ENCODE data around the gene BCL3. TPM values are rescaled to one million over a fixed set of nuclear protein-coding genes. Genes with fewer than 3 reads are reported as not detected.

The BCL3 gene
- total and polyA plus RNA-seq, 2 of the 13 experiments (the other 11 are each of a cell fraction or from before 2014, with no cell fraction given): 2.3 to 4.0 TPM

DNA sequence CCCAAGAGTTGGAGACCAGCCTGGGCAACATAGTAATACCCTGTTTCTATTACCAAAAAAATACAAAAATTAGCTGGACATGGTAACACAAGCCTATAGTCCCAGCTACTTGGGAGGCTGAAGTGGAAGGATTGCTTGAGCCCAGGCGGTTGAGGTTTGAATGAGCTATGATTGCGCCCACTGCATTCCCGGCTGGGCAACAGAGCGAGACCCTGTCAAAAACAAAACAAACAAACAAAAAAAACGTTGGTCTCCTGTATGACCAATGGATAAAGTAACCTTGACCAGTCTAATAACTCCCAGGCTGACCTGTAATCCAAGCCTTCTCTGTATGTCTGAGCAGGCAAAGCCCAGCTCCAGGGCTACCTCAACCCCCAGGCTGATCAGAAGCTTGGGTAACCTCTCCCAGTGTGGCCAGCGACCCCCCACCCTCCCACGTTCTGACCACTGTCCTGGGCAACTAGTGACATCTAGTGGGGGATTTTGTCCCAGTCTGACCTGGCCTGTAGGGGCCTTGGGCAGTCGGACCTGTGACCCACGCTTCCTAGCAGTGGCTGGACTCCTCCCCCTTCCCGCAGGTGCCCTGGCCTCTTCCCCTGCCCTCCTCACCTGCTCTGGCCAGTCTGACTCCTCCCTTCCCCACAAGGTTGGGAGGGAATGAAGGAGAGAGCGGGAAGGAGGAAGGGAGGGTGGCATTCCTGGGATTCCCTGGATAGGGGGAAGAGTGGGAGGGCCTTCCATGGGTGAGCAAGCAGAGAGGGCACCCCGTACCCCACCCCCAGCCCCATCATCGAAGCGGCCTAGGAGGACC, 59.3 kb downstream of the BCL3 start (continued):
- TF ChIP-seq PHF20 (CRISPR knock-in tag; IDR thresholded peaks at IDR 0.05): peak; percentile 30; the same call in 1 of the 2 replicates
- TF ChIP-seq SRF (IDR thresholded peaks at IDR 0.05; ENCODE audit: low read depth, low read length): no peak
- peak in 1 of 2 experiments; percentile 46; a peak in 1 of 4 replicates for TF ChIP-seq NR2F1 (CRISPR knock-in tag; IDR thresholded peaks at IDR 0.05)
- TF ChIP-seq EZH2 (conservative IDR thresholded peaks at IDR 0.05; ENCODE audit: low read depth, low read length): no peak
- TF ChIP-seq JDP2 (CRISPR knock-in tag; IDR thresholded peaks at IDR 0.05; ENCODE audit: borderline replicate concordance): no peak
- TF ChIP-seq ZNF543 (CRISPR knock-in tag; IDR thresholded peaks at IDR 0.05): no peak
- TF ChIP-seq, protein P1, sequence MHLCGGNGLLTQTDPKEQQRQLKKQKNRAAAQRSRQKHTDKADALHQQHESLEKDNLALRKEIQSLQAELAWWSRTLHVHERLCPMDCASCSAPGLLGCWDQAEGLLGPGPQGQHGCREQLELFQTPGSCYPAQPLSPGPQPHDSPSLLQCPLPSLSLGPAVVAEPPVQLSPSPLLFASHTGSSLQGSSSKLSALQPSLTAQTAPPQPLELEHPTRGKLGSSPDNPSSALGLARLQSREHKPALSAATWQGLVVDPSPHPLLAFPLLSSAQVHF (CRISPR knock-in tag; IDR thresholded peaks at IDR 0.05): no peak
- no peak for TF ChIP-seq ZNF761 (CRISPR knock-in tag; conservative IDR thresholded peaks at IDR 0.05)
- TF ChIP-seq, protein P2, sequence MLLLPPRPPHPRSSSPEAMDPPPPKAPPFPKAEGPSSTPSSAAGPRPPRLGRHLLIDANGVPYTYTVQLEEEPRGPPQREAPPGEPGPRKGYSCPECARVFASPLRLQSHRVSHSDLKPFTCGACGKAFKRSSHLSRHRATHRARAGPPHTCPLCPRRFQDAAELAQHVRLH (CRISPR knock-in tag; IDR thresholded peaks at IDR 0.05; ENCODE audit: borderline replicate concordance, low read depth): peak; percentile 75; the same call in 1 of the 2 replicates
- no peak for TF ChIP-seq ZNF235 (CRISPR knock-in tag; IDR thresholded peaks at IDR 0.05; ENCODE audit: borderline replicate concordance)
- no peak for TF ChIP-seq MLLT10 (CRISPR knock-in tag; IDR thresholded peaks at IDR 0.05)
- TF ChIP-seq POLR2G (IDR thresholded peaks at IDR 0.05; ENCODE audit: low read depth, low read length): 0 out of 2 replicates have a peak, but pooled peaks have one; percentile 16
- TF ChIP-seq, protein P3, sequence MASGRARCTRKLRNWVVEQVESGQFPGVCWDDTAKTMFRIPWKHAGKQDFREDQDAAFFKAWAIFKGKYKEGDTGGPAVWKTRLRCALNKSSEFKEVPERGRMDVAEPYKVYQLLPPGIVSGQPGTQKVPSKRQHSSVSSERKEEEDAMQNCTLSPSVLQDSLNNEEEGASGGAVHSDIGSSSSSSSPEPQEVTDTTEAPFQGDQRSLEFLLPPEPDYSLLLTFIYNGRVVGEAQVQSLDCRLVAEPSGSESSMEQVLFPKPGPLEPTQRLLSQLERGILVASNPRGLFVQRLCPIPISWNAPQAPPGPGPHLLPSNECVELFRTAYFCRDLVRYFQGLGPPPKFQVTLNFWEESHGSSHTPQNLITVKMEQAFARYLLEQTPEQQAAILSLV (CRISPR knock-in tag; IDR thresholded peaks at IDR 0.05; ENCODE audit: borderline replicate concordance): no peak
- TF ChIP-seq MIER3 (CRISPR knock-in tag; IDR thresholded peaks at IDR 0.05; ENCODE audit: borderline replicate concordance): no peak
- peak; percentile 76 for TF ChIP-seq SAP130 (CRISPR knock-in tag; IDR thresholded peaks at IDR 0.05; ENCODE audit: low read depth)
- TF ChIP-seq HOXA9 (CRISPR knock-in tag; IDR thresholded peaks at IDR 0.05; ENCODE audit: borderline replicate concordance): no peak
- TF ChIP-seq KAT2B (IDR thresholded peaks at IDR 0.05; ENCODE audit: borderline replicate concordance, low read depth, low read length): no peak
- no peak for TF ChIP-seq ZSCAN12 (CRISPR knock-in tag; IDR thresholded peaks at IDR 0.05)
- 0 out of 2 replicates have a peak, but pooled peaks have one; percentile 29 for TF ChIP-seq ZNF605 (CRISPR knock-in tag; IDR thresholded peaks at IDR 0.05)
- TF ChIP-seq MTA3 (CRISPR knock-in tag; IDR thresholded peaks at IDR 0.05): no peak
- TF ChIP-seq SYNCRIP (IDR thresholded peaks at IDR 0.05; ENCODE audit: insufficient read depth, low read depth, low read length): no peak
- no peak for TF ChIP-seq ZNF143 (CRISPR knock-in tag; IDR thresholded peaks at IDR 0.05)
- peak; percentile 38; the same call in 1 of the 2 replicates for TF ChIP-seq AHR (CRISPR knock-in tag; IDR thresholded peaks at IDR 0.05)
- peak; percentile 58 for TF ChIP-seq ZBTB33 (CRISPR knock-in tag; IDR thresholded peaks at IDR 0.05)
- TF ChIP-seq ZFP41 (CRISPR knock-in tag; IDR thresholded peaks at IDR 0.05; ENCODE audit: borderline replicate concordance): no peak
- TF ChIP-seq NCOA5 (CRISPR knock-in tag; IDR thresholded peaks at IDR 0.05): no peak
- no peak for TF ChIP-seq MATR3 (CRISPR knock-in tag; IDR thresholded peaks at IDR 0.05)
- TF ChIP-seq KLF6 (CRISPR knock-in tag; IDR thresholded peaks at IDR 0.05): no peak
